GM06990 (cell line): ENCODE measurements around the gene C3orf18.
A peak's percentile ranks its signal among the peaks of the same experiment; 100 is the strongest.

Experiments used
- DNase-seq: peaks from one replicate; pipeline ENCODE4 v3.0.0-alpha.2; 2011; ENCODE audit not compliant: insufficient read length; ENCODE audit errors: extremely low read depth
- H3K27me3 ChIP-seq: replicated peaks from 2 replicates; pipeline ENCODE4 v1.6.0; 2011; ENCODE audit warnings: low read length; ENCODE audit not compliant: control insufficient read depth, insufficient read depth
- H3K36me3 ChIP-seq: 2 replicates; pipeline ENCODE4 v1.5.1; 2011; ENCODE audit warnings: low read length; ENCODE audit not compliant: control insufficient read depth, insufficient read depth
- H3K4me3 ChIP-seq: replicated peaks from 2 replicates; pipeline ENCODE4 v1.5.1; 2011; ENCODE audit warnings: low read depth, mild to moderate bottlenecking, control low read depth, low read length
- CTCF ChIP-seq: IDR thresholded peaks from 2 replicates; pipeline ENCODE4 v1.5.1; 2011; ENCODE audit warnings: low read length, control low read depth, mild to moderate bottlenecking, inconsistent platforms; ENCODE audit not compliant: insufficient read depth, poor library complexity, severe bottlenecking

The C3orf18 gene

GRCh38 chr3:50572801-50573371 is 5.3 kb upstream of the C3orf18 start:
- H3K36me3 ChIP-seq: peaks cover 12% of the 10 kb centered on the region
- no peaks in the 10 kb centered on the region for H3K27me3 ChIP-seq
- TF ChIP-seq CTCF: no peak
- H3K4me3 ChIP-seq: no peak overlapping the region
- no peak for DNase-seq

GRCh38 chr3:50572158-50572557 is 4.6 kb upstream of the C3orf18 start:
- Histone ChIP-seq H3K36me3 (peaks cover 10% of the 10 kb centered on the region), H3K4me3 (no peak overlapping the region), H3K27me3 (no peaks in the 10 kb centered on the region)
- DNase-seq: peak; percentile 43
- TF ChIP-seq CTCF: peak; percentile 87

- H3K36me3 ChIP-seq: peaks cover 10% of the 10 kb centered on the region
- no peaks in the 10 kb centered on the region for H3K27me3 ChIP-seq
- no peak overlapping the region for H3K4me3 ChIP-seq
- no peak for TF ChIP-seq CTCF
- DNase-seq: no peak
Observed at GRCh38 chr3:50571486-50571885, 3.9 kb upstream of the C3orf18 start.

- Histone ChIP-seq H3K4me3 (no peak overlapping the region), H3K27me3 (no peaks in the 10 kb centered on the region), H3K36me3 (peaks cover 10% of the 10 kb centered on the region)
- no peak for TF ChIP-seq CTCF
- no peak for DNase-seq
Observed at GRCh38 chr3:50570508-50571279, 3.1 kb upstream of the C3orf18 start.

GRCh38 chr3:50568947-50569749 is 1.6 kb upstream of the C3orf18 start, which contains the start of gene HEMK1:
Gene HEMK1 (plus strand): TSS chr3:50569522. CDS start chr3:50571105, 1,583 bp downstream.
- Histone ChIP-seq H3K36me3 (peaks cover 6% of the 10 kb centered on the region), H3K4me3 (peak within 1 kb of the TSS; percentile 97), H3K27me3 (no peaks in the 10 kb centered on the region)
- peak; percentile 93 for DNase-seq
- TF ChIP-seq CTCF: no peak
